Mucosa of gallbladder (tissue), 1 donor: ENCODE measurements around the gene CTAGE9. TPM values are rescaled to one million over a fixed set of nuclear protein-coding genes. Genes with fewer than 3 reads are reported as not detected.

Experiments used
- DNase-seq: peaks from one replicate; pipeline ENCODE4 v3.0.0-alpha.2; 2020; ENCODE audit warnings: low spot score
- total RNA-seq: library from RNA; stranded (reverse); gene quantifications from one replicate; pipeline ENCODE4 v1.2.1, GENCODE V29; 2021
- donor health status: DM: no; HTN: no; CAD: no.

The CTAGE9 gene
- total RNA-seq, 1 donor from 2014 or later: 0.09 TPM

- no peak for DNase-seq
These were observed 40.9 kb downstream of the CTAGE9 start for GRCh38 chr6:131669891-131670290.

GRCh38 chr6:131663578-131664165, 47.1 kb downstream of the CTAGE9 start:
- DNase-seq: no peak

GRCh38 chr6:131660195-131660594, 50.6 kb downstream of the CTAGE9 start:
- no peak for DNase-seq

Other genes starting within 250 kb of the CTAGE9 start
- gene ARG1, start 137.8 kb downstream of the CTAGE9 start, total RNA-seq: 0.89 TPM
- 30.6 TPM for gene MED23, start 82.8 kb downstream of the CTAGE9 start, total RNA-seq
- 1.6 TPM for gene ENPP3, start 73.7 kb downstream of the CTAGE9 start, total RNA-seq
- not detected for gene OR2A4, start 9.6 kb downstream of the CTAGE9 start, total RNA-seq
- gene ENPP1, start 97.0 kb upstream of the CTAGE9 start, total RNA-seq: 4.5 TPM
- 315 TPM for gene CCN2, start 240.4 kb upstream of the CTAGE9 start, total RNA-seq